ENCODE results near the gene DYRK4.

DNA sequence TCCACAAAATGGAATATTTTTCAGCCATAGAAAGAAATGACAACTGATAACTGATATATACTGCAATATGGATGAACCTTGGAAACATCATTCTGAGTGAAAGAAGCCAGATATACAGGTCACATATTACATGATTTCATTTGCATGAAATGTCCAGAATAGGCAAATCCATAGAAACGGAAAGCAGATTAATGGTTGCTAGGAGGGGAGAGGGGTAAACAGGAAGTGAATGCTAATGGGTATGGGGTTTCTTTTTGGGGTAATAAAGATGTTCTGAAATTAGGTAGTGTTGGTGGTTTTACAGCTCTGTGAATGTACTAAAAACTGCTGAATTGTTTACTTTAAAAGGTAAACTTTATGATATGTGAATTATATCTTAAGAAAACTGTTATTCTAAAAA is 16.8 kb upstream of the DYRK4 start:
- TF ChIP-seq CTCF (conservative IDR thresholded peaks at IDR 0.05 in 1 of 2, IDR thresholded peaks at IDR 0.05 in 1 of 2; ENCODE audit: low read depth in 1 of 2, low read length in 2 of 2) (no peak), EZH2 (IDR thresholded peaks at IDR 0.05; ENCODE audit: low read length, missing control alignments) (no peak)
